HG03575 (cell line): ENCODE data around the gene MUTYH.

Experiments
- ATAC-seq: cut with Tn5 transposase; IDR thresholded peaks from one replicate; pipeline ENCODE4 v1.9.1; 2021; ENCODE audit not compliant: unreplicated experiment, insufficient number of reproducible peaks, low FRiP score; ENCODE audit errors: extremely low read depth

MUTYH gene

GRCh38 chr1:45327644-45328515 is 12.4 kb downstream of the MUTYH start:
- ATAC-seq, result no peak

- no peak for ATAC-seq
Measured at GRCh38 chr1:45326627-45327623, 13.3 kb downstream of the MUTYH start, which contains the start of gene HPDL. Gene HPDL, plus strand, starts transcription at chr1:45326895. Its CDS starts 254 bp downstream, at chr1:45327149.

- ATAC-seq, result no peak
Measured at GRCh38 chr1:45325851-45326506, 14.3 kb downstream of the MUTYH start.

GRCh38 chr1:45322486-45323040 is 17.7 kb downstream of the MUTYH start:
- ATAC-seq, result no peak

GRCh38 chr1:45321444-45321843 is 18.8 kb downstream of the MUTYH start:
- ATAC-seq, result no peak

GRCh38 chr1:45319761-45320160 is 20.5 kb downstream of the MUTYH start:
- no peak for ATAC-seq

GRCh38 chr1:45317166-45317565 is 23.1 kb downstream of the MUTYH start:
- ATAC-seq, result no peak

GRCh38 chr1:45314266-45314665 is 26.0 kb downstream of the MUTYH start:
- ATAC-seq, result no peak

GRCh38 chr1:45306905-45307304 is 33.3 kb downstream of the MUTYH start:
- ATAC-seq, result no peak

- no peak for ATAC-seq
Measured at GRCh38 chr1:45306319-45306718, 33.9 kb downstream of the MUTYH start.

GRCh38 chr1:45305231-45305630 is 35.0 kb downstream of the MUTYH start:
- no peak for ATAC-seq

- ATAC-seq, result no peak
Measured at GRCh38 chr1:45304311-45305081, 35.7 kb downstream of the MUTYH start.

GRCh38 chr1:45303520-45304310 is 36.5 kb downstream of the MUTYH start:
- no peak for ATAC-seq

GRCh38 chr1:45302505-45303150 is 37.6 kb downstream of the MUTYH start:
- ATAC-seq, result no peak

GRCh38 chr1:45300669-45300997 is 39.6 kb downstream of the MUTYH start:
- no peak for ATAC-seq

- no peak for ATAC-seq
Measured at GRCh38 chr1:45299981-45300668, 40.1 kb downstream of the MUTYH start.

- ATAC-seq, result no peak
Measured at GRCh38 chr1:45299296-45299695, 40.9 kb downstream of the MUTYH start.
